Mesenchymal stem cell (in vitro differentiated cells and primary cell): ENCODE measurements around the gene LIPI.

Source experiments
- DNase-seq: peaks from one replicate; pipeline ENCODE4 v3.0.0-alpha.2; 2013
- H2AFZ ChIP-seq: one replicate; pipeline ENCODE4 v1.6.1; 2013; ENCODE audit warnings: low read depth, mild to moderate bottlenecking, control low read depth, inconsistent platforms, low read length, moderate library complexity
- H2AK5ac ChIP-seq: 2 replicates; pipeline ENCODE4 v1.6.1; 2013; ENCODE audit warnings: low read length, moderate library complexity, mild to moderate bottlenecking, inconsistent platforms; ENCODE audit not compliant: severe bottlenecking
- H2BK120ac ChIP-seq: one replicate; pipeline ENCODE4 v1.6.1; 2013; ENCODE audit warnings: low read depth, mild to moderate bottlenecking, inconsistent platforms, low read length, moderate library complexity
- H2BK12ac ChIP-seq, 2 experiments: one replicate each; pipeline ENCODE4 v1.6.1; 2013; ENCODE audit warnings: inconsistent platforms in 2 of 2, low read length in 2 of 2, mild to moderate bottlenecking in 2 of 2, moderate library complexity in 2 of 2, control low read depth in 1 of 2
- H2BK15ac ChIP-seq: one replicate; pipeline ENCODE4 v1.6.1; 2013; ENCODE audit warnings: mild to moderate bottlenecking, low read depth, inconsistent platforms; ENCODE audit not compliant: poor library complexity, severe bottlenecking
- H2BK5ac ChIP-seq: 2 replicates; pipeline ENCODE4 v1.6.1; 2013; ENCODE audit warnings: low read depth, mild to moderate bottlenecking, low read length, control low read depth, inconsistent platforms; ENCODE audit not compliant: poor library complexity, severe bottlenecking
- H3K14ac ChIP-seq, 2 experiments: one replicate each; pipeline ENCODE4 v1.6.1; 2013; ENCODE audit warnings: inconsistent platforms in 2 of 2, low read length in 2 of 2, control low read depth in 1 of 2, mild to moderate bottlenecking in 1 of 2, moderate library complexity in 1 of 2
- H3K18ac ChIP-seq, 2 experiments: one replicate each; pipeline ENCODE4 v1.6.1; 2013; ENCODE audit warnings: inconsistent platforms in 2 of 2, low read length in 2 of 2, control low read depth in 1 of 2, low read depth in 1 of 2, mild to moderate bottlenecking in 1 of 2
- H3K23ac ChIP-seq, 2 experiments: one replicate each; pipeline ENCODE4 v1.6.1; 2013; ENCODE audit warnings: inconsistent platforms in 2 of 2, low read length in 2 of 2, mild to moderate bottlenecking in 2 of 2, moderate library complexity in 2 of 2, control low read depth in 1 of 2
- H3K27ac ChIP-seq: 2 replicates; pipeline ENCODE4 v1.5.1; 2013; ENCODE audit warnings: mild to moderate bottlenecking, moderate library complexity, low read length, control low read depth, inconsistent platforms; ENCODE audit not compliant: poor library complexity, severe bottlenecking
- H3K27me3 ChIP-seq, 2 experiments: 2 replicates each; pipeline versions ENCODE4 v1.6.1 to v1.7.0; 2013; ENCODE audit warnings: low read length in 2 of 2, mild to moderate bottlenecking in 2 of 2, moderate library complexity in 2 of 2, control low read depth in 1 of 2, inconsistent platforms in 1 of 2; ENCODE audit not compliant: control insufficient read depth in 1 of 2, insufficient read depth in 1 of 2
- H3K36me3 ChIP-seq, 2 experiments: 2 replicates each; pipeline versions ENCODE4 v1.6.1 to v1.7.0; 2013; ENCODE audit warnings: low read length in 2 of 2, control low read depth in 1 of 2, inconsistent platforms in 1 of 2, low read depth in 1 of 2, mild to moderate bottlenecking in 1 of 2; ENCODE audit not compliant: insufficient read depth in 2 of 2, control insufficient read depth in 1 of 2
- H3K4ac ChIP-seq, 2 experiments: one replicate each; pipeline ENCODE4 v1.6.1; 2013; ENCODE audit warnings: inconsistent platforms in 2 of 2, low read length in 2 of 2, mild to moderate bottlenecking in 2 of 2, moderate library complexity in 2 of 2, control low read depth in 1 of 2, low read depth in 1 of 2
- H3K4me1 ChIP-seq: 2 replicates; pipeline ENCODE4 v1.6.1; 2013; ENCODE audit warnings: low read depth, low read length, control low read depth; ENCODE audit not compliant: control insufficient read depth, insufficient read depth
- H3K4me2 ChIP-seq: 2 replicates; pipeline ENCODE4 v1.6.1; 2013; ENCODE audit warnings: low read length, mild to moderate bottlenecking, inconsistent platforms; ENCODE audit not compliant: poor library complexity, severe bottlenecking
- H3K4me3 ChIP-seq, 2 experiments: 2 replicates each; pipeline versions ENCODE4 v1.5.1 to v1.7.0; 2013; ENCODE audit warnings: low read length in 2 of 2, mild to moderate bottlenecking in 2 of 2, control low read depth in 1 of 2, low read depth in 1 of 2; ENCODE audit not compliant: insufficient read depth in 1 of 2
- H3K79me1 ChIP-seq: replicated peaks from 2 replicates; pipeline ENCODE4 v1.6.1; 2013; ENCODE audit warnings: mild to moderate bottlenecking, control low read depth, low read length, inconsistent platforms; ENCODE audit not compliant: poor library complexity, severe bottlenecking
- H3K9ac ChIP-seq: 2 replicates; pipeline ENCODE4 v1.7.0; 2013; ENCODE audit warnings: mild to moderate bottlenecking, low read length, moderate library complexity
- H3K9me3 ChIP-seq: 2 replicates; pipeline ENCODE4 v1.7.0; 2013; ENCODE audit warnings: mild to moderate bottlenecking, low read length; ENCODE audit not compliant: control insufficient read depth
- H4K8ac ChIP-seq: one replicate; pipeline ENCODE4 v1.6.1; 2013; ENCODE audit warnings: inconsistent platforms, mild to moderate bottlenecking, low read length, moderate library complexity
- H4K91ac ChIP-seq: one replicate; pipeline ENCODE4 v1.6.1; 2013; ENCODE audit warnings: mild to moderate bottlenecking, low read length, inconsistent platforms
- WGBS: methylation state at CpG from one replicate; pipeline ENCODE4 v1.1.7; 2013; ENCODE audit warnings: mixed read lengths; 5-methylcytosine and 5-hydroxymethylcytosine counted together

LIPI gene

DNA sequence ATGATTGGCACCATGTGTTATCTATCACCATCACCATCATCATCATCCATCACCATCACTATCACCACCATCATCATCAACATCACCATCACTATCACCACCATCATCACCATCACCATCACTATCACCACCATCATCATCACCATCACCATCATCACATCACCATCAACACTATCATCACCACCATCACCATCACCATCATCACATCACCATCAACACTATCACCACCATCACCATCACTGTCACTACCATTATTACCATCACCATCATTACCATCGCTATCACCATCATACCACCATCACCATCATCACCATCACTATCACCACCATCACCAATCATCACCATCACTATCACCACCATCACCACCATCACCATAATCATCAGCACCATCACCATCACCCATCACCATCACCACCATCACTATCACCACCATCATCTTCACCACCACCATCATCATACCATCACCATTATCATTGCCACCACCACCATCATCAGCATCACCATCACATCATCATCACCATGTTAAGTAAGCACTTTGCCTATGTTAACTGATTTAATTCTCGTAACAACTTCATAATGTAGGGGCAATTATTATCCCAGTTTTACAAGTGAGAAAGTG is 112.8 kb downstream of the LIPI start:
- no peak overlapping the region for H3K18ac ChIP-seq
- H3K4me2 ChIP-seq: no peak overlapping the region
- H4K91ac ChIP-seq: no peak overlapping the region
- no peak overlapping the region for H2AK5ac ChIP-seq
- no peak overlapping the region for H2AFZ ChIP-seq
- 94% methylated on average over 2 of the region's 2 CpGs for WGBS
- H3K4me1 ChIP-seq: no peaks in the 10 kb centered on the region
- H2BK15ac ChIP-seq: no peak overlapping the region
- H3K79me1 ChIP-seq: no peaks in the 10 kb centered on the region
- no peak overlapping the region for H2BK12ac ChIP-seq
- DNase-seq: no peak
- H4K8ac ChIP-seq: no peak overlapping the region
- no peak overlapping the region for H3K27ac ChIP-seq
- H3K14ac ChIP-seq: no peak overlapping the region
- no peaks in the 10 kb centered on the region for H3K27me3 ChIP-seq
- H3K23ac ChIP-seq: no peak overlapping the region
- no peak overlapping the region for H2BK120ac ChIP-seq
- no peaks in the 10 kb centered on the region for H3K9me3 ChIP-seq
- peaks cover 3 to 4% of the 10 kb centered on the region in 2 experiments for H3K36me3 ChIP-seq
- no peak overlapping the region for H2BK5ac ChIP-seq
- no peak overlapping the region for H3K9ac ChIP-seq
- H3K4ac ChIP-seq: no peak overlapping the region
- no peak overlapping the region for H3K4me3 ChIP-seq

DNA sequence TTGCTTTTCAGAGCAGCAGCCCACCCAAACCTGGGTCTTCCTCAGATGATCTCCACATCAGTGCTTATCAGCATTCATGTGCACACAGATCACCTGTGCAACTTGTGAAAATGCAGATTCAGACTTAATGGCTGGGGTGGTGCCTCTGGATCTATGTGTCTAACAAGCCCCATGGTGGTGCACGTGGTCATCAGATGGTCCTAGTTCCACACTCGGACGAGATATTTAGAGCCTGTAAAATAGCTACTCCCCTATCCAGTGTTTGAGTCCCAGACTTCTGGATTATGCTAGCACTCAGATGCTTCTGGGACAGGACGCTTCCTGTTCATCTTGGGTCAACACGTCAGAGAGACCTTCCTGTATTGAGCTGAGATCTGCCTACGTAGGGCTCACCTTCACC is 114.2 kb downstream of the LIPI start:
- no peak overlapping the region for H3K4me2 ChIP-seq
- H3K9me3 ChIP-seq: no peaks in the 10 kb centered on the region
- no peak overlapping the region for H2AK5ac ChIP-seq
- no peak overlapping the region for H2BK15ac ChIP-seq
- H3K4me1 ChIP-seq: no peaks in the 10 kb centered on the region
- no peak overlapping the region for H3K23ac ChIP-seq
- H4K8ac ChIP-seq: no peak overlapping the region
- no peak overlapping the region for H2BK12ac ChIP-seq
- H4K91ac ChIP-seq: no peak overlapping the region
- no peak overlapping the region for H3K9ac ChIP-seq
- no peak overlapping the region for H2BK5ac ChIP-seq
- no peak overlapping the region for H3K4ac ChIP-seq
- H3K4me3 ChIP-seq: no peak overlapping the region
- no peak overlapping the region for H3K27ac ChIP-seq
- DNase-seq: no peak
- no peaks in the 10 kb centered on the region for H3K27me3 ChIP-seq
- no peaks in the 10 kb centered on the region for H3K79me1 ChIP-seq
- 97% methylated on average over 6 of the region's 6 CpGs for WGBS
- H3K36me3 ChIP-seq: peaks cover 4 to 5% of the 10 kb centered on the region in 2 experiments
- H2AFZ ChIP-seq: no peak overlapping the region
- H3K18ac ChIP-seq: no peak overlapping the region
- H3K14ac ChIP-seq: no peak overlapping the region
- no peak overlapping the region for H2BK120ac ChIP-seq

DNA sequence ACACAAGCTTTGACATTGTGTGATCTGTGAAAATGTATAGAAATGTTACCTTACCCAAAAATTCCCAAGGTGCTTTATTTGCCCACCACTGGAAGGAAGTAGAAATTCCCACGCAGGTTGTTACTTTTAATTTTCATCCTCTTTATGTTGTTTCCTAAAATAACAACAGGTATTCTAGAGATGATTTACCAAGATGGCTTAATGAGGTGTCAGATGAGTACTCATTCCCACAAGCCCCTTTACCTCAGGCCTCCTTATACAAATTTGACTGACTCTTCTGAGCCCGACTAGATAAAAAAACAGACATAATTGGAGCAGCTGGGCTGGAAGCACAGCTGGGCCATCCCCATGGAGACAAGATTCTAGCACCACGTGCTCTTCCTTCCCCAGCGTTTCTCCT is 114.6 kb downstream of the LIPI start:
- H3K14ac ChIP-seq: no peak overlapping the region
- H3K27me3 ChIP-seq: no peaks in the 10 kb centered on the region
- no peak for DNase-seq
- H2AK5ac ChIP-seq: no peak overlapping the region
- no peak overlapping the region for H4K91ac ChIP-seq
- H2AFZ ChIP-seq: no peak overlapping the region
- no peak overlapping the region for H3K4me2 ChIP-seq
- WGBS: 87% methylated on average over 4 of the region's 4 CpGs
- no peak overlapping the region for H3K27ac ChIP-seq
- H4K8ac ChIP-seq: no peak overlapping the region
- no peak overlapping the region for H2BK12ac ChIP-seq
- no peak overlapping the region for H3K4me3 ChIP-seq
- H3K9ac ChIP-seq: no peak overlapping the region
- no peak overlapping the region for H2BK120ac ChIP-seq
- H2BK5ac ChIP-seq: no peak overlapping the region
- H2BK15ac ChIP-seq: no peak overlapping the region
- H3K23ac ChIP-seq: no peak overlapping the region
- H3K4me1 ChIP-seq: no peaks in the 10 kb centered on the region
- no peak overlapping the region for H3K4ac ChIP-seq
- no peak overlapping the region for H3K18ac ChIP-seq
- H3K36me3 ChIP-seq: peaks cover 4 to 5% of the 10 kb centered on the region in 2 experiments
- H3K79me1 ChIP-seq: no peaks in the 10 kb centered on the region
- no peaks in the 10 kb centered on the region for H3K9me3 ChIP-seq

DNA sequence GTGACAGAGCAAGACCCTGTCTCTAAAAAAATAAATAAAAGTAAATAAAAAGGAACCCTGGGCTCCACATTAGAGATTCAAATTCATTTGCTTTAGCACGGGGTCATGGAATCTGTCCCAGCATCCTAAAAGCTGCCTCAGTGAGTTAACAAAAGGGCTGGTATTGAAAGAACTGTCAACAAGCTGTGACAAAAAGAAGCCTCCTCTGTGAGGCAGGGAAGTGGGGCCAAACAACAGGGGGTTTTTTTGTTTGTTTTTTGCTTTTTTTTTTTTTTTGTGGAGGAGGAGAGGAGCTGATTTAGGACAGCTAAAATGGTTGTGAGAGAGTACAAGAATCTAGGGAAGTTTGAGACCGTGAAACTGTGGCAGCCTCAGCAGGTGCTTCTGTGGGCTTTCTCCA is 115.7 kb downstream of the LIPI start:
- H3K23ac ChIP-seq: no peak overlapping the region
- no peaks in the 10 kb centered on the region for H3K4me1 ChIP-seq
- no peaks in the 10 kb centered on the region for H3K79me1 ChIP-seq
- H3K36me3 ChIP-seq: peaks cover 4 to 5% of the 10 kb centered on the region in 2 experiments
- no peak overlapping the region for H3K4ac ChIP-seq
- H3K14ac ChIP-seq: no peak overlapping the region
- no peak overlapping the region for H4K8ac ChIP-seq
- 93% methylated on average over 2 of the region's 2 CpGs for WGBS
- H3K18ac ChIP-seq: no peak overlapping the region
- H4K91ac ChIP-seq: no peak overlapping the region
- H2BK120ac ChIP-seq: no peak overlapping the region
- no peak overlapping the region for H2AK5ac ChIP-seq
- no peak overlapping the region for H3K27ac ChIP-seq
- no peak overlapping the region for H2BK5ac ChIP-seq
- H3K27me3 ChIP-seq: no peaks in the 10 kb centered on the region
- H2BK12ac ChIP-seq: no peak overlapping the region
- no peaks in the 10 kb centered on the region for H3K9me3 ChIP-seq
- no peak overlapping the region for H3K4me2 ChIP-seq
- H3K9ac ChIP-seq: no peak overlapping the region
- H2BK15ac ChIP-seq: no peak overlapping the region
- no peak overlapping the region for H3K4me3 ChIP-seq
- DNase-seq: no peak
- no peak overlapping the region for H2AFZ ChIP-seq
